ENCODE results near the gene ENDOV.

DNA sequence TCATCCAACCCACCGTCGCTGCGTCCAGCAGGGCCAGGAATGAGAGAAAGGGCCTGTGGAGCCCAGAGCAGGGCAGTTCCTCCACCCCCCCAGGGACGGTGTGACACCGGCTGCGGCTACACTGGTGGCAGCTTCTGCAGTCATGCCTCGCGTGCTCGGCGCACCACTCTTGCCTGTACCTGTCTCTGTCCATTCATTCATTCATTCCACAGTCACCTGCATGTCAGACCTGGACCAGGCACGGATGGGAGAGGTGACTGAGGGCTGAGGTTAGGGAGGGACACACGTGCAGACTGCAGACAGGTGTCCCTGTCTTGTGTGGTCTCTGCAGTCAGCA is 27.3 kb downstream of the ENDOV start:
- TF ChIP-seq, protein P1, sequence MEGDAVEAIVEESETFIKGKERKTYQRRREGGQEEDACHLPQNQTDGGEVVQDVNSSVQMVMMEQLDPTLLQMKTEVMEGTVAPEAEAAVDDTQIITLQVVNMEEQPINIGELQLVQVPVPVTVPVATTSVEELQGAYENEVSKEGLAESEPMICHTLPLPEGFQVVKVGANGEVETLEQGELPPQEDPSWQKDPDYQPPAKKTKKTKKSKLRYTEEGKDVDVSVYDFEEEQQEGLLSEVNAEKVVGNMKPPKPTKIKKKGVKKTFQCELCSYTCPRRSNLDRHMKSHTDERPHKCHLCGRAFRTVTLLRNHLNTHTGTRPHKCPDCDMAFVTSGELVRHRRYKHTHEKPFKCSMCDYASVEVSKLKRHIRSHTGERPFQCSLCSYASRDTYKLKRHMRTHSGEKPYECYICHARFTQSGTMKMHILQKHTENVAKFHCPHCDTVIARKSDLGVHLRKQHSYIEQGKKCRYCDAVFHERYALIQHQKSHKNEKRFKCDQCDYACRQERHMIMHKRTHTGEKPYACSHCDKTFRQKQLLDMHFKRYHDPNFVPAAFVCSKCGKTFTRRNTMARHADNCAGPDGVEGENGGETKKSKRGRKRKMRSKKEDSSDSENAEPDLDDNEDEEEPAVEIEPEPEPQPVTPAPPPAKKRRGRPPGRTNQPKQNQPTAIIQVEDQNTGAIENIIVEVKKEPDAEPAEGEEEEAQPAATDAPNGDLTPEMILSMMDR (IDR thresholded peaks at IDR 0.05): no peak
- no peak for TF ChIP-seq POLR2A (IDR thresholded peaks at IDR 0.05)
